Measurements from ENCODE around the gene ZNF778. TPM values are rescaled to one million over a fixed set of nuclear protein-coding genes. Genes with fewer than 3 reads are reported as not detected.

Gene ZNF778
- total RNA-seq, 1 donor from 2014 or later = 11.4 TPM

- no peak for DNase-seq
- Mint-ChIP-seq H3K4me1 (no peaks in the 10 kb centered on the region), H3K4me3 (no peak overlapping the region), H3K36me3 (ENCODE audit: low read depth) (peaks cover 27% of the 10 kb centered on the region), H3K27me3 (no peaks in the 10 kb centered on the region), H3K27ac (no peak overlapping the region), H3K9me3 (no peaks in the 10 kb centered on the region)
- intact Hi-C loops (cut with micrococcal nuclease) = no loop called here
- ATAC-seq (ENCODE audit: low read depth) = no peak
- no peak for TF ChIP-seq CTCF (IDR thresholded peaks at IDR 0.05)
- ChIA-PET CTCF (no interaction called here), POLR2A (interaction anchor here (1.2 kb wide), 1 partner anchor 18 kb away, joined by 3 read pairs; no protein-coding TSS in a partner anchor)
These were observed 65.0 kb downstream of the ZNF778 start for GRCh38 chr16:89282523-89282922.

GRCh38 chr16:89283449-89283848, 65.9 kb downstream of the ZNF778 start:
- H3K4me1 Mint-ChIP-seq = no peaks in the 10 kb centered on the region
- intact Hi-C loops (cut with micrococcal nuclease) = no loop called here
- H3K9me3 Mint-ChIP-seq = no peaks in the 10 kb centered on the region
- no peak overlapping the region for H3K4me3 Mint-ChIP-seq
- no peak overlapping the region for H3K27ac Mint-ChIP-seq
- ChIA-PET POLR2A (no interaction called here), CTCF (no interaction called here)
- no peak for DNase-seq
- no peak for ATAC-seq (ENCODE audit: low read depth)
- no peak for TF ChIP-seq CTCF (IDR thresholded peaks at IDR 0.05)
- H3K36me3 Mint-ChIP-seq (ENCODE audit: low read depth) = peaks cover 29% of the 10 kb centered on the region
- H3K27me3 Mint-ChIP-seq = no peaks in the 10 kb centered on the region

DNA sequence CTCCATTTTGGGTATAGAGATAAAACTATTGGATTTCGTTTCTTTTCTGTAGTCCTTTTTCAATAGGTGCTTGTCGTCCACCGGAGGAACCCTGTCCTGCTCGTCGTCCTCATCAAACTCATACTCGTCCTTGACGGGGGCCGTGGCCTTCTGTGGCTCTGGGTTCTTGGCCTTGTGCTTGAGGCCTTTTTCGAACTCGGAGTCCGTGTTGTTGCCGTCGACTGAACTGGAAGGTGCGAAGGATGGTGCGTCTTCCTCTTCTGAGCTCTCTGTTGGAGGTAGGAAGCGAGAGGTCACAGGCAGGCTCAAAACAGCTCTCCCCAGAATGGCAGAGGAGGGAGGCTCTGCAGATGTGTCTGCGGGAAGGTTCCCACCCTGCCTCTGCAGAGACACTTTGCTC, 67.9 kb downstream of the ZNF778 start:
- Mint-ChIP-seq H3K27ac (no peak overlapping the region), H3K4me1 (peaks cover 4% of the 10 kb centered on the region), H3K36me3 (ENCODE audit: low read depth) (peaks cover 34% of the 10 kb centered on the region), H3K9me3 (no peaks in the 10 kb centered on the region), H3K4me3 (no peak overlapping the region), H3K27me3 (no peaks in the 10 kb centered on the region)
- ChIA-PET CTCF (no interaction called here), POLR2A (no interaction called here)
- DNase-seq (no peak), ATAC-seq (ENCODE audit: low read depth) (no peak)
- no peak for TF ChIP-seq CTCF (IDR thresholded peaks at IDR 0.05)
- intact Hi-C loops (cut with micrococcal nuclease) = no loop called here

GRCh38 chr16:89286096-89286495, 68.6 kb downstream of the ZNF778 start:
- CTCF ChIA-PET = no interaction called here
- Mint-ChIP-seq H3K27ac (no peak overlapping the region), H3K27me3 (no peaks in the 10 kb centered on the region), H3K36me3 (ENCODE audit: low read depth) (peaks cover 38% of the 10 kb centered on the region), H3K4me3 (no peak overlapping the region), H3K4me1 (peaks cover 4% of the 10 kb centered on the region), H3K9me3 (no peaks in the 10 kb centered on the region)
- TF ChIP-seq CTCF (IDR thresholded peaks at IDR 0.05) = no peak
- DNase-seq = no peak
- ATAC-seq (ENCODE audit: low read depth) = no peak
- intact Hi-C loops (cut with micrococcal nuclease) = no loop called here
- POLR2A ChIA-PET = no interaction called here

Other genes with a start within 250 kb of the ZNF778 start
- gene CBFA2T3, start 240.5 kb upstream of the ZNF778 start, total RNA-seq = 50.8 and 63.3 TPM in 2 replicates
- gene ACSF3, start 123.9 kb upstream of the ZNF778 start, total RNA-seq = 59.6 and 78.0 TPM in 2 replicates
- not detected in 2 replicates for gene CDH15, start 46.0 kb upstream of the ZNF778 start, total RNA-seq
- gene SLC22A31, start 17.2 kb upstream of the ZNF778 start, total RNA-seq = not detected in 2 replicates

Data from activated B cell treated with CpG ODN at 0.5 μM for 24 hours (primary cell).